ENCODE data around the gene LGR4. TPM values are rescaled to one million over a fixed set of nuclear protein-coding genes. Genes with fewer than 3 reads are reported as not detected.

The LGR4 gene
- total and polyA plus RNA-seq, 9 of the 15 experiments (the other 6 are each of a cell fraction or from before 2014, with no cell fraction given): 0.94 to 10.1 (median 5.8) TPM

DNA sequence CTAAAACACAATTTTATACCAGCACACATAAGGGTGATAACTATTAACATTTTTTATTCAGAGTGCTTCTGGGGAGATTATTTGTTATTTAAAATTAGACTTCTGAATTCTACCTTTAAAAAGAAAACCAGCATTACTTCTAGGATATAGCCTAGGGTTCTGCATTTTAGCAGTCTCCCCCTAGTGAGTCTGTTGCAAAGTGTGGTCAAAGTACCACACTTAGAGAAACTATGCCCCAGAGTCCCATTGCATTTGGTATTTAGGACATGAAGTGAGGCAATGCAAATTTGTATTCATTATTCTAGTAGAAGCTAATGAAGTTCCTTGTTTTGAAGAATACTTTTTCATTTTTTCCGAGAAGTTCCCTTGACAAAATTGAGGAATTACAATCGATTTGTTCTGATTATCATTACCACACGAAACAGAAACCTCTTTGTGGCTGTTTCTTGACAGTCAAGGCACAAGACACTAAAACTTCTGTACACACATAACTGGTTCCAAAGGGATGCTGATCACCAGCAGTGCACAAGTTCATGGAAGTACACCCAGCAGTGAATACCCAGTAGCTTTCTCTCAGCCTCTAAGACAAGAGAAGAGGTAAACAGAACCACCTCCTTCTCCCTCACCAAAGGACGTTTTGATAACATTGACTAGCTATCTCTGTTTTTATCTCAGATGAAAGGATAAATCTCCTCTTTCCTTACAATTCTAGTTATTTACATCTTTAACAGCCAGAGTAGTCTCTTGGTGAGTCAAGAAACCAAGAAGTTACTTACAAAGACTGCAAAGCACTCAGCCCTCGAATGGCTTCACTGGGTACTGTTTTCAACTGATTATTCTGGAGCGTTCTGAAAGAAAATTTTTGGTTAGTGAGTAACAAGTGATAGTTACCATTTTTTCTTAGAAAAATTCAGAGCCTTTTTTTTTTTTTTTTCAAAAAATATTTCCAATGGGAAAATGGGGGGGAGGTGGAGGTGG, 82.0 kb downstream of the LGR4 start:
- BruUV-seq (replicated peaks): no TSS peak
- TF ChIP-seq CUX1 (CRISPR knock-in tag; IDR thresholded peaks at IDR 0.05): 0 out of 2 replicates have a peak, but pooled peaks have one; percentile 17
- TF ChIP-seq, protein P1, sequence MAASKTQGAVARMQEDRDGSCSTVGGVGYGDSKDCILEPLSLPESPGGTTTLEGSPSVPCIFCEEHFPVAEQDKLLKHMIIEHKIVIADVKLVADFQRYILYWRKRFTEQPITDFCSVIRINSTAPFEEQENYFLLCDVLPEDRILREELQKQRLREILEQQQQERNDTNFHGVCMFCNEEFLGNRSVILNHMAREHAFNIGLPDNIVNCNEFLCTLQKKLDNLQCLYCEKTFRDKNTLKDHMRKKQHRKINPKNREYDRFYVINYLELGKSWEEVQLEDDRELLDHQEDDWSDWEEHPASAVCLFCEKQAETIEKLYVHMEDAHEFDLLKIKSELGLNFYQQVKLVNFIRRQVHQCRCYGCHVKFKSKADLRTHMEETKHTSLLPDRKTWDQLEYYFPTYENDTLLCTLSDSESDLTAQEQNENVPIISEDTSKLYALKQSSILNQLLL (CRISPR knock-in tag; IDR thresholded peaks at IDR 0.05; ENCODE audit: borderline replicate concordance): no peak
- TF ChIP-seq, protein P2, sequence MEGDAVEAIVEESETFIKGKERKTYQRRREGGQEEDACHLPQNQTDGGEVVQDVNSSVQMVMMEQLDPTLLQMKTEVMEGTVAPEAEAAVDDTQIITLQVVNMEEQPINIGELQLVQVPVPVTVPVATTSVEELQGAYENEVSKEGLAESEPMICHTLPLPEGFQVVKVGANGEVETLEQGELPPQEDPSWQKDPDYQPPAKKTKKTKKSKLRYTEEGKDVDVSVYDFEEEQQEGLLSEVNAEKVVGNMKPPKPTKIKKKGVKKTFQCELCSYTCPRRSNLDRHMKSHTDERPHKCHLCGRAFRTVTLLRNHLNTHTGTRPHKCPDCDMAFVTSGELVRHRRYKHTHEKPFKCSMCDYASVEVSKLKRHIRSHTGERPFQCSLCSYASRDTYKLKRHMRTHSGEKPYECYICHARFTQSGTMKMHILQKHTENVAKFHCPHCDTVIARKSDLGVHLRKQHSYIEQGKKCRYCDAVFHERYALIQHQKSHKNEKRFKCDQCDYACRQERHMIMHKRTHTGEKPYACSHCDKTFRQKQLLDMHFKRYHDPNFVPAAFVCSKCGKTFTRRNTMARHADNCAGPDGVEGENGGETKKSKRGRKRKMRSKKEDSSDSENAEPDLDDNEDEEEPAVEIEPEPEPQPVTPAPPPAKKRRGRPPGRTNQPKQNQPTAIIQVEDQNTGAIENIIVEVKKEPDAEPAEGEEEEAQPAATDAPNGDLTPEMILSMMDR (IDR thresholded peaks at IDR 0.05 in 2 of 3, conservative IDR thresholded peaks at IDR 0.05 in 1 of 3; ENCODE audit: insufficient read depth in 2 of 3, low read depth in 1 of 3, low read length in 3 of 3): peak in 1 of 3 experiments; percentile 23; a peak in 1 of 6 replicates
- no peaks in the 10 kb centered on the region for H3K36me3 ChIP-seq (ENCODE audit: control insufficient read depth, insufficient read depth, low read length)

More for the DNA sequence above, 82.0 kb downstream of the LGR4 start:
- ATAC-seq: peak; percentile 41; the same call in 2 of the 3 replicates
- H3K27ac ChIP-seq (ENCODE audit: extremely low read depth, low read depth, low read length): no peak overlapping the region
- H3K27me3 ChIP-seq (ENCODE audit: control insufficient read depth in 2 of 2, insufficient read depth in 2 of 2, low read length in 2 of 2): no peaks in the 10 kb centered on the region
- peaks cover 5 to 46% of the 10 kb centered on the region in 2 experiments for H3K4me1 ChIP-seq (replicated peaks in 1 of 2; ENCODE audit: control insufficient read depth in 2 of 2, insufficient read depth in 2 of 2, low read length in 2 of 2)
- no peaks in the 10 kb centered on the region for H3K9me3 ChIP-seq (replicated peaks; ENCODE audit: control insufficient read depth, insufficient read depth, low read depth, low read length)
- ChIA-PET POLR2A (interaction anchor here (0.7 to 1.6 kb wide), 2 partner anchors 30 kb away, joined by 3 to 4 read pairs; no protein-coding TSS in a partner anchor), CTCF (ENCODE audit: low intra/inter-chr PET ratio) (no interaction called here)
- no peak overlapping the region for H3K9ac ChIP-seq (ENCODE audit: insufficient read depth in 1 of 2, low read depth in 2 of 2, low read length in 2 of 2)
- 56% methylated on average over 6 of the region's 6 CpGs for WGBS (ENCODE audit: insufficient coverage, low coverage, missing lambda C conversion rate)
- no peak overlapping the region for H3K4me2 ChIP-seq (ENCODE audit: insufficient read depth, low read length)
- in situ Hi-C loops (cut with MboI) (no loop called here), intact Hi-C loops (cut with micrococcal nuclease) (no loop called here)
- H3K4me3 ChIP-seq: no peak overlapping the region
- H3K9me1 ChIP-seq (ENCODE audit: control insufficient read depth, insufficient read depth, low read length): no peaks in the 10 kb centered on the region
- no peaks in the 10 kb centered on the region for H3K79me2 ChIP-seq (ENCODE audit: control insufficient read depth, insufficient read depth, low read length)
- no peak overlapping the region for H2AFZ ChIP-seq (ENCODE audit: low read depth, low read length)
- no peak for DNase-seq (ENCODE audit: extremely low read depth in 1 of 4, low spot score in 3 of 4)
- H4K20me1 ChIP-seq (replicated peaks; ENCODE audit: control insufficient read depth, insufficient read depth, low read length): no peaks in the 10 kb centered on the region
- FAIRE-seq: no peak
